ENCODE results near the gene WDR1. TPM values are rescaled to one million over a fixed set of nuclear protein-coding genes. Genes with fewer than 3 reads are reported as not detected.

The WDR1 gene
- total and polyA plus RNA-seq, 2 donors from 2014 or later = 176 to 313 TPM

DNA sequence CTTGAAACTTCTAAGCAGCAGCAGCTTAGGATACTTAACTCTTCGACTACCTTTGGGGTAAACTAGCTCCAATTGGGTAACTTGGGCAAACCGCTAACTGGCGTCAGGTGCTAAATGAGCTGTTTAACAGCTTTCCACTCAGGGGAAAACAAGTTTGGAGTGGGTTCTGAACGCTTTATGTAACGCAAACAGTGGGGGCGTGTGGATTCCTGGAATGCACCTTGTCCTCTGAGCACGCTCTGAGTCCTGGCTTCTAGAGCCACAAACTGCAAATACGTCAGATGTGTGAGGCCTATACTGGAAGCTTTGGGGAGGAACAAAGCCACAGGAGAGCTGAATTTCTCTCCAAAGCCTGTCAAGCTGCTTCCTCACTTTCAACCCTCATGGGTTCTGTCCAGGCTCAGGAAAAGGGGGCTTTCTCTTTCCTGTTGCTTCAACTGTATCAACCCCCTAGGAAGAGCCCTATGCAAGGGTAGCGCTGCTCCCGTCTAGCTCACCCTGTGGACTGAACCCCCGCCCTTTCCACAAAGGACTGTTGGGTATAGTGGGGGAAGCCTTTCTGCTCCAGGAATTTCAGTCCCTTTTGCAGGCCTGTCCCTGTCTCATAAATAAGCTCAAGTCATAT lies 4.5 kb upstream of the WDR1 start:
- TF ChIP-seq, protein P1, sequence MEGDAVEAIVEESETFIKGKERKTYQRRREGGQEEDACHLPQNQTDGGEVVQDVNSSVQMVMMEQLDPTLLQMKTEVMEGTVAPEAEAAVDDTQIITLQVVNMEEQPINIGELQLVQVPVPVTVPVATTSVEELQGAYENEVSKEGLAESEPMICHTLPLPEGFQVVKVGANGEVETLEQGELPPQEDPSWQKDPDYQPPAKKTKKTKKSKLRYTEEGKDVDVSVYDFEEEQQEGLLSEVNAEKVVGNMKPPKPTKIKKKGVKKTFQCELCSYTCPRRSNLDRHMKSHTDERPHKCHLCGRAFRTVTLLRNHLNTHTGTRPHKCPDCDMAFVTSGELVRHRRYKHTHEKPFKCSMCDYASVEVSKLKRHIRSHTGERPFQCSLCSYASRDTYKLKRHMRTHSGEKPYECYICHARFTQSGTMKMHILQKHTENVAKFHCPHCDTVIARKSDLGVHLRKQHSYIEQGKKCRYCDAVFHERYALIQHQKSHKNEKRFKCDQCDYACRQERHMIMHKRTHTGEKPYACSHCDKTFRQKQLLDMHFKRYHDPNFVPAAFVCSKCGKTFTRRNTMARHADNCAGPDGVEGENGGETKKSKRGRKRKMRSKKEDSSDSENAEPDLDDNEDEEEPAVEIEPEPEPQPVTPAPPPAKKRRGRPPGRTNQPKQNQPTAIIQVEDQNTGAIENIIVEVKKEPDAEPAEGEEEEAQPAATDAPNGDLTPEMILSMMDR (IDR thresholded peaks at IDR 0.05; ENCODE audit: borderline replicate concordance, extremely low read depth, insufficient read depth) = no peak
- FAIRE-seq (no peak), DNase-seq (peak in 3 of 5 donors; percentile 49 to 82 (median 70))
- peaks cover 29 to 67% (median 42%) of the 10 kb centered on the region in 3 donors for H3K4me1 ChIP-seq (ENCODE audit: control insufficient read depth in 2 of 3, insufficient read depth in 2 of 3, low read depth in 1 of 3, low read length in 3 of 3)
- peak overlapping the region; percentile 91 for H3K27ac ChIP-seq (ENCODE audit: low read depth in 2 of 2, low read length in 2 of 2)
- H3K9ac ChIP-seq (ENCODE audit: low read length in 3 of 3) = peak overlapping the region in 1 of 3 donors; percentile 47
- no peak overlapping the region for H3K4me3 ChIP-seq (ENCODE audit: low read length in 3 of 3)
- H3K36me3 ChIP-seq (ENCODE audit: control insufficient read depth in 2 of 3, insufficient read depth in 3 of 3, low read length in 3 of 3) = no peaks in the 10 kb centered on the region
- no peaks in the 10 kb centered on the region for H3K27me3 ChIP-seq (ENCODE audit: control insufficient read depth, insufficient read depth, low read length)
- intact Hi-C loops (cut with DNase I) = no loop called here
- H3K9me3 ChIP-seq (ENCODE audit: control insufficient read depth in 2 of 3, insufficient read depth in 1 of 3, low read length in 3 of 3) = no peaks in the 10 kb centered on the region

DNA sequence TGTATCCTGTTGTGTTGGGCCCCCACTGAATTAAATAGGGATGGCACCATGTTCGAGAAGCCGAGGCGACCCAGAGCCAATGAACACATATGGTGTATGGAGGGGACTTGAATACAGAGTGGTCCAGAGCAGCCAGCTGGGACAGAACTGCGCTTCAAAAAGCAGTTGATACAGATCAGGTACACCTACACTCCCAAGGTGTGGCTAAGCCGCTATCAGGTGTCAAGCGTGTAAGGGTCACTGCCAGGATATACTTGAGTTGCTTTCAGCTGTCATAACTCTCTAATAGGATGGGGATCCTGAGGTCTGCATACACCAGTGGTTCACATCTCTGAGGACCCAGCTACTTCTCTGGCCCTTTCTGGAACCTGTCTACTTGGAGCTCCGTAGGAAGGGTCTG lies 3.2 kb upstream of the WDR1 start:
- peak overlapping the region in 1 of 2 donors; percentile 91 for H3K27ac ChIP-seq (ENCODE audit: low read depth in 2 of 2, low read length in 2 of 2)
- DNase-seq (no peak), FAIRE-seq (no peak)
- TF ChIP-seq, protein P1 (IDR thresholded peaks at IDR 0.05; ENCODE audit: borderline replicate concordance, extremely low read depth, insufficient read depth) = no peak
- H3K4me3 ChIP-seq (ENCODE audit: low read length in 3 of 3) = no peak overlapping the region
- H3K9me3 ChIP-seq (ENCODE audit: control insufficient read depth in 2 of 3, insufficient read depth in 1 of 3, low read length in 3 of 3) = no peaks in the 10 kb centered on the region
- peaks cover 0 to 5% (median 0%) of the 10 kb centered on the region in 3 donors for H3K36me3 ChIP-seq (ENCODE audit: control insufficient read depth in 2 of 3, insufficient read depth in 3 of 3, low read length in 3 of 3)
- H3K27me3 ChIP-seq (ENCODE audit: control insufficient read depth, insufficient read depth, low read length) = no peaks in the 10 kb centered on the region
- peak overlapping the region in 1 of 3 donors; percentile 47 for H3K9ac ChIP-seq (ENCODE audit: low read length in 3 of 3)
- intact Hi-C loops (cut with DNase I) = no loop called here
- peaks cover 29 to 76% (median 52%) of the 10 kb centered on the region in 3 donors for H3K4me1 ChIP-seq (ENCODE audit: control insufficient read depth in 2 of 3, insufficient read depth in 2 of 3, low read depth in 1 of 3, low read length in 3 of 3)

DNA sequence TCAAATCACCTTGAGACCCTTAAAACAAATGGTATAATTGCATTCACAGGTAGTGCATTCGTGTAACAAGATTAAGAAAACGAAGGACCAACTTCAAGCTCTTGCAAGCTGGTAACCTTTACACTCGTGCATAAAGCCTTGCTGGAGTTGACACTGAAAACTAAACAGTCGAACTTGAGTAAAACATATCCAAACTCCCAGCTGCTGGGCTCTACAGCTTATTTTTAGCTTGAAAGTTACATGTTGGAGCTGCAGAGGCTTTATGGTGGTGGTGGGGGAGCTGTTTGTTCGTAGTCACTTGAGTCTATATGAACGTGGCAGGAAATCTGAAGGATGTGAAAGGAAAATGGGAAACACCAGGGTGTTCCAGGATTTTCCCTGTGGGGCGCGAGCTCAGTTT lies 2.7 kb upstream of the WDR1 start:
- no peak overlapping the region for H3K4me3 ChIP-seq (ENCODE audit: low read length in 3 of 3)
- H3K9me3 ChIP-seq (ENCODE audit: control insufficient read depth in 2 of 3, insufficient read depth in 1 of 3, low read length in 3 of 3) = no peaks in the 10 kb centered on the region
- intact Hi-C loops (cut with DNase I) = no loop called here
- H3K36me3 ChIP-seq (ENCODE audit: control insufficient read depth in 2 of 3, insufficient read depth in 3 of 3, low read length in 3 of 3) = peaks cover 0 to 10% (median under 1%) of the 10 kb centered on the region in 3 donors
- TF ChIP-seq, protein P1 (IDR thresholded peaks at IDR 0.05; ENCODE audit: borderline replicate concordance, extremely low read depth, insufficient read depth) = no peak
- no peak overlapping the region for H3K27ac ChIP-seq (ENCODE audit: low read depth in 2 of 2, low read length in 2 of 2)
- no peak for FAIRE-seq
- H3K9ac ChIP-seq (ENCODE audit: low read length in 3 of 3) = no peak overlapping the region
- no peaks in the 10 kb centered on the region for H3K27me3 ChIP-seq (ENCODE audit: control insufficient read depth, insufficient read depth, low read length)
- H3K4me1 ChIP-seq (ENCODE audit: control insufficient read depth in 2 of 3, insufficient read depth in 2 of 3, low read depth in 1 of 3, low read length in 3 of 3) = peaks cover 29 to 78% (median 53%) of the 10 kb centered on the region in 3 donors
- DNase-seq = peak in 2 of 5 donors; percentile 38 to 79

Data from kidney (tissue), 14 donors.